Measurements from ENCODE around the gene BRINP1.

Gene BRINP1

DNA sequence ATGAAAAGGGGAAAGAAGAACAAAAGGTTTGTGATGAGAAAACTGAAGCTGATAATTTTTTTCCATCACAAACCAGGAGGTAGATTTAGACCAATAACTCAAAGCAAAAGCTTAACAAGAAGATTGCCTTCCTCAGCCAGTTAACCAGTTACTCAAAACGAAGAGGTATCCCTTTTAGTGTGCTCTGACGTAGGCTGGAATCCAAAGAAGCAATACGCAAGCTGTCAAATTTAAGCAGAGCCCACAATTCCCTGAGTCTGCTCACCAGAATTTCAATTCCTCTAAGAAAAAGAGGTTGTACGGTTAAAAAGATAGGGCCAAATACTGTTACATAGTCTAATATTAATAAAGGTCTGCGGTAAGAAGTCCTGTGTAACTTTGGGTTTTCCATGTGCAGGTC is 61.8 kb downstream of the BRINP1 start:
- Histone ChIP-seq H3K4me1 (ENCODE audit: control insufficient read depth, insufficient read depth, low read length, poor library complexity, severe bottlenecking) (no peaks in the 10 kb centered on the region), H3K27me3 (replicated peaks; ENCODE audit: control insufficient read depth, insufficient read depth, low read length, poor library complexity, severe bottlenecking) (no peaks in the 10 kb centered on the region), H3K9me3 (ENCODE audit: control insufficient read depth, low read length) (no peaks in the 10 kb centered on the region), H3K4me3 (ENCODE audit: insufficient read depth, low read depth, low read length, poor library complexity, severe bottlenecking) (no peak overlapping the region), H3K27ac (ENCODE audit: insufficient read depth, low read length, poor library complexity, severe bottlenecking) (no peak overlapping the region), H3K36me3 (ENCODE audit: control insufficient read depth, insufficient read depth, low read length) (no peaks in the 10 kb centered on the region)
- DNase-seq = no peak

DNA sequence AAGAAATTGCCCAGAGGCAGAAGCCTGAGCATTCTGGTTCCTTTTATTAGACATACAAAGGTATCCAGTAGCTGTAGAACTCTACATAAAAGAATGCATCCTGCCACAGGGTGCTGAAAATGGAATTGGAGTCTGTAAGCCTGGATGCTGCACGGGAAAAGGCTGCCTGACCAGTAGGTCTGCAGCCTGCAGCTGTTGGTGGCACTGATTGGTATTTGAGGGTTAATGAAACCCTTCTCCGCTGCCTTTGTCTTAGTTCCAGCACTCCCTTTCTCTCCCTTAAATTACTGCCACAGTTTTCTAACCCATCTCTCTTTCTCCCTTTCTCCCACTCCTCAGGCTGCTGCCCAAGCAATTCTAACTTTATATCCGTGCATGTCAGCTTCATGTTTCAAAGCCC is 64.7 kb downstream of the BRINP1 start:
- no peak for DNase-seq
- no peaks in the 10 kb centered on the region for H3K4me1 ChIP-seq (ENCODE audit: control insufficient read depth, insufficient read depth, low read length, poor library complexity, severe bottlenecking)
- H3K36me3 ChIP-seq (ENCODE audit: control insufficient read depth, insufficient read depth, low read length) = no peaks in the 10 kb centered on the region
- no peak overlapping the region for H3K4me3 ChIP-seq (ENCODE audit: insufficient read depth, low read depth, low read length, poor library complexity, severe bottlenecking)
- H3K27ac ChIP-seq (ENCODE audit: insufficient read depth, low read length, poor library complexity, severe bottlenecking) = no peak overlapping the region
- H3K27me3 ChIP-seq (replicated peaks; ENCODE audit: control insufficient read depth, insufficient read depth, low read length, poor library complexity, severe bottlenecking) = no peaks in the 10 kb centered on the region
- H3K9me3 ChIP-seq (ENCODE audit: control insufficient read depth, low read length) = no peaks in the 10 kb centered on the region

- no peak overlapping the region for H3K27ac ChIP-seq (ENCODE audit: insufficient read depth, low read length, poor library complexity, severe bottlenecking)
- no peaks in the 10 kb centered on the region for H3K36me3 ChIP-seq (ENCODE audit: control insufficient read depth, insufficient read depth, low read length)
- H3K4me1 ChIP-seq (ENCODE audit: control insufficient read depth, insufficient read depth, low read length, poor library complexity, severe bottlenecking) = no peaks in the 10 kb centered on the region
- no peak for DNase-seq
- no peaks in the 10 kb centered on the region for H3K9me3 ChIP-seq (ENCODE audit: control insufficient read depth, low read length)
- no peaks in the 10 kb centered on the region for H3K27me3 ChIP-seq (replicated peaks; ENCODE audit: control insufficient read depth, insufficient read depth, low read length, poor library complexity, severe bottlenecking)
- H3K4me3 ChIP-seq (ENCODE audit: insufficient read depth, low read depth, low read length, poor library complexity, severe bottlenecking) = no peak overlapping the region
Observed at GRCh38 chr9:119302988-119303698, 66.1 kb downstream of the BRINP1 start.

- Histone ChIP-seq H3K4me1 (ENCODE audit: control insufficient read depth, insufficient read depth, low read length, poor library complexity, severe bottlenecking) (no peaks in the 10 kb centered on the region), H3K36me3 (ENCODE audit: control insufficient read depth, insufficient read depth, low read length) (no peaks in the 10 kb centered on the region), H3K4me3 (ENCODE audit: insufficient read depth, low read depth, low read length, poor library complexity, severe bottlenecking) (no peak overlapping the region), H3K27ac (ENCODE audit: insufficient read depth, low read length, poor library complexity, severe bottlenecking) (no peak overlapping the region), H3K27me3 (replicated peaks; ENCODE audit: control insufficient read depth, insufficient read depth, low read length, poor library complexity, severe bottlenecking) (no peaks in the 10 kb centered on the region), H3K9me3 (ENCODE audit: control insufficient read depth, low read length) (no peaks in the 10 kb centered on the region)
- DNase-seq = no peak
Observed at GRCh38 chr9:119298076-119298853, 71.0 kb downstream of the BRINP1 start.

DNA sequence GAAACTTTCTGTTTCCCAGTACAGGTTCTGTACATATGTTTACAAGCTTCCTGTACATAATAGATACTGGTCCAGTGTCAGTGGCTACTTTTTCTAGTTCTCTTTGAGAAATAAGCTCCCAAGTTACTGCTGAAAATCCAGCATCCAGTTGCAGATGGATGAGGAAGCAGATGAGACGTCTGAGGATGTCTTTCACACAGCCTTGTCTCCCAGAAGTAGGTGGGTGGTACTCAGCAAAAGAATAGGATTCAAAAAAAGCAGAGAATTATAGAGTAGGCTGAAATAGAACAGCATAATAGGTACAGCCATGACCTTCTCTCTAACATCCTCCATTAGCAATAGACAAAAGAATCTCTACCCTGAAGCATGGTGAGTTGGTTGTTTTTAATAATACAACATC is 77.7 kb downstream of the BRINP1 start:
- no peak for DNase-seq
- Histone ChIP-seq H3K4me1 (ENCODE audit: control insufficient read depth, insufficient read depth, low read length, poor library complexity, severe bottlenecking) (no peaks in the 10 kb centered on the region), H3K9me3 (ENCODE audit: control insufficient read depth, low read length) (no peaks in the 10 kb centered on the region), H3K27me3 (replicated peaks; ENCODE audit: control insufficient read depth, insufficient read depth, low read length, poor library complexity, severe bottlenecking) (no peaks in the 10 kb centered on the region), H3K36me3 (ENCODE audit: control insufficient read depth, insufficient read depth, low read length) (no peaks in the 10 kb centered on the region), H3K27ac (ENCODE audit: insufficient read depth, low read length, poor library complexity, severe bottlenecking) (no peak overlapping the region), H3K4me3 (ENCODE audit: insufficient read depth, low read depth, low read length, poor library complexity, severe bottlenecking) (no peak overlapping the region)

DNA sequence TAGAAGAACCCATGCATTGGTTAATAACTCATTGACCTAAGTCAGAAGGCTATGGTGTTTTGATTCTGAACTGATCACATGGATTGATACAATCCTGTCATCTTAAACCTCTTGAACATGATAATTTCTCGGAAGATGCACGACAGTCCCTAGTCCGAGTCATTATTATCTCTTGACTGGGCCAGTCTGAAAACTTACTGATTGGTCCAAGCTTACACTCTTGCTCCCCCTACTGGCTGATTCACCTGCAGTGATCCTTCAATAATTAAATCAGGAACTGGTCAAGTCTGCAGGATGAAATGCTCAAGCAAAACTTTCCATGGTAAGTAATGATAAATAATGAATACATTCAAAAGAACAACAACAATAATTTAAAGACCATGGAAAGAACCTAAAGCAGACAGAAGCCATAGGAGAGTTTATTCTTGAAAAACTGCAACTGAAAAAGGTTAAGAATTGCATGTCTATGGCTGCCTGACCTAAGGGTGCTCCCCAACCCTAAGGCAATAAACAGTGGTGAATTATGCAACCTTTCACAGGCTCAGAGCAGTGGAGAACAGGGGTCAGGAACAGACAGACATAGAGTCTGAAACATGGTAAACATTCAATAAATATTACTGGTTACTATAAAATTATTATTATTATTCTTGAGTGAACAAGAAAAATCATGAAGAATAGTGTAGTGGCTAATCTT is 79.3 kb downstream of the BRINP1 start:
- DNase-seq = no peak
- no peaks in the 10 kb centered on the region for H3K27me3 ChIP-seq (replicated peaks; ENCODE audit: control insufficient read depth, insufficient read depth, low read length, poor library complexity, severe bottlenecking)
- no peak overlapping the region for H3K27ac ChIP-seq (ENCODE audit: insufficient read depth, low read length, poor library complexity, severe bottlenecking)
- H3K4me3 ChIP-seq (ENCODE audit: insufficient read depth, low read depth, low read length, poor library complexity, severe bottlenecking) = no peak overlapping the region
- H3K4me1 ChIP-seq (ENCODE audit: control insufficient read depth, insufficient read depth, low read length, poor library complexity, severe bottlenecking) = no peaks in the 10 kb centered on the region
- H3K36me3 ChIP-seq (ENCODE audit: control insufficient read depth, insufficient read depth, low read length) = no peaks in the 10 kb centered on the region
- H3K9me3 ChIP-seq (ENCODE audit: control insufficient read depth, low read length) = no peaks in the 10 kb centered on the region

GRCh38 chr9:119284587-119285337 is 84.5 kb downstream of the BRINP1 start:
- Histone ChIP-seq H3K27ac (ENCODE audit: insufficient read depth, low read length, poor library complexity, severe bottlenecking) (no peak overlapping the region), H3K4me3 (ENCODE audit: insufficient read depth, low read depth, low read length, poor library complexity, severe bottlenecking) (no peak overlapping the region), H3K36me3 (ENCODE audit: control insufficient read depth, insufficient read depth, low read length) (no peaks in the 10 kb centered on the region), H3K27me3 (replicated peaks; ENCODE audit: control insufficient read depth, insufficient read depth, low read length, poor library complexity, severe bottlenecking) (no peaks in the 10 kb centered on the region), H3K9me3 (ENCODE audit: control insufficient read depth, low read length) (no peaks in the 10 kb centered on the region), H3K4me1 (ENCODE audit: control insufficient read depth, insufficient read depth, low read length, poor library complexity, severe bottlenecking) (no peaks in the 10 kb centered on the region)
- no peak for DNase-seq

- no peak for DNase-seq
- no peaks in the 10 kb centered on the region for H3K36me3 ChIP-seq (ENCODE audit: control insufficient read depth, insufficient read depth, low read length)
Observed at GRCh38 chr9:119284118-119284517, 85.1 kb downstream of the BRINP1 start.

DNA sequence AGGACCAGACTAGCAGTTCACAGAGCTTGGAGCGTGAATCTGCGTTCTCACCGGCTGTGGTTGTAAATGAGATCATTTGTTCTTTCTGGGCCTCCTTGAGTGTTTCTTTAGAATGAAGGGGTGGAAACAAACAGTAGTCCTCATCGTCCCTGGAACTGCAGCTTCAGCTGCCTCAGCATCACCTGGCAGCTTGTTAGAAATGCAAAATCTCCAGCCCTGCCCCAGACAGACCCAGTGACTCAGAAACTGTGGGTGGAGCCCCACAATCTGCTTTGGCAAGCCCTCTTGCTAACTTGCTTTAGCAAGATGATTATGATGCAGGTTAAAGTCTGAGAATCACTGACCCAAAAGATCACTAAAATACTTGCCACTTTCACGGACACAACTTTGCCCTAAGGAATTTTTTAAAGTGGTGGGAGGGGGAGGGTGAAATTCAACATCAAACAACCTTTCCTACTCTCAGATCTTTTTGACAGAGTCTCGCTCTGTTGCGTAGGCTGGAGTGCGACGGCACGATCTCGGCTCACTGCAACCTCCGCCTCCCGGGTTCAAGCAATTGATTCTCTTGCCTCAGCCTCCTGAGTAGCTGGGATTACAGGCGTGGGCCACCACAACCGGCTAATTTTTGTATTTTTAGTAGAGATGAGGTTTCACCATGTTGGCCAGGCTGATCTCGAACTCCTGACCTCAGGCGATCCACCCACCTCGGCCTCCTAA is 86.0 kb downstream of the BRINP1 start:
- no peak for DNase-seq
- Histone ChIP-seq H3K4me3 (ENCODE audit: insufficient read depth, low read depth, low read length, poor library complexity, severe bottlenecking) (no peak overlapping the region), H3K27me3 (replicated peaks; ENCODE audit: control insufficient read depth, insufficient read depth, low read length, poor library complexity, severe bottlenecking) (no peaks in the 10 kb centered on the region), H3K9me3 (ENCODE audit: control insufficient read depth, low read length) (no peaks in the 10 kb centered on the region), H3K4me1 (ENCODE audit: control insufficient read depth, insufficient read depth, low read length, poor library complexity, severe bottlenecking) (no peaks in the 10 kb centered on the region), H3K27ac (ENCODE audit: insufficient read depth, low read length, poor library complexity, severe bottlenecking) (no peak overlapping the region), H3K36me3 (ENCODE audit: control insufficient read depth, insufficient read depth, low read length) (no peaks in the 10 kb centered on the region)

More at GRCh38 chr9:119284118-119284517, 85.1 kb downstream of the BRINP1 start:
- Histone ChIP-seq H3K9me3 (ENCODE audit: control insufficient read depth, low read length) (no peaks in the 10 kb centered on the region), H3K27me3 (replicated peaks; ENCODE audit: control insufficient read depth, insufficient read depth, low read length, poor library complexity, severe bottlenecking) (no peaks in the 10 kb centered on the region), H3K4me1 (ENCODE audit: control insufficient read depth, insufficient read depth, low read length, poor library complexity, severe bottlenecking) (no peaks in the 10 kb centered on the region), H3K27ac (ENCODE audit: insufficient read depth, low read length, poor library complexity, severe bottlenecking) (no peak overlapping the region), H3K4me3 (ENCODE audit: insufficient read depth, low read depth, low read length, poor library complexity, severe bottlenecking) (no peak overlapping the region)

Data from effector memory CD4-positive, alpha-beta T cell (primary cell).